Osteocyte (in vitro differentiated cells): Measurements from ENCODE around the gene VPS33B. TPM values are rescaled to one million over a fixed set of nuclear protein-coding genes. Genes with fewer than 3 reads are reported as not detected.

ENCODE experiments used
- DNase-seq: peaks from one replicate; pipeline ENCODE4 v3.0.0; 2021; ENCODE audit warnings: mixed read lengths; ENCODE audit not compliant: unreplicated experiment; ENCODE audit errors: extremely low spot score
- H3K27ac Mint-ChIP-seq: one replicate; pipeline ENCODE4 v1.8.0; 2021; ENCODE audit warnings: mild to moderate bottlenecking, mixed read lengths; ENCODE audit not compliant: unreplicated experiment
- H3K27me3 Mint-ChIP-seq: one replicate; pipeline ENCODE4 v1.8.0; 2021; ENCODE audit warnings: mixed read lengths; ENCODE audit not compliant: unreplicated experiment
- H3K36me3 Mint-ChIP-seq: one replicate; pipeline ENCODE4 v1.8.0; 2021; ENCODE audit warnings: mixed read lengths; ENCODE audit not compliant: unreplicated experiment
- H3K4me1 Mint-ChIP-seq: one replicate; pipeline ENCODE4 v1.8.0; 2021; ENCODE audit warnings: mixed read lengths; ENCODE audit not compliant: unreplicated experiment
- H3K4me3 Mint-ChIP-seq: one replicate; pipeline ENCODE4 v1.8.0; 2021; ENCODE audit warnings: mild to moderate bottlenecking, moderate library complexity, mixed read lengths; ENCODE audit not compliant: unreplicated experiment
- H3K9me3 Mint-ChIP-seq: one replicate; pipeline ENCODE4 v1.8.0; 2021; ENCODE audit warnings: mixed read lengths; ENCODE audit not compliant: unreplicated experiment
- CTCF ChIP-seq: fragments of 200-600 bp; sonication (generic); IDR thresholded peaks from 2 replicates; pipeline ENCODE4 v1.5.0; 2021; ENCODE audit warnings: antibody characterized with exemption, mild to moderate bottlenecking, moderate library complexity
- total RNA-seq: library from RNA; stranded (reverse); gene quantifications from 2 replicates; pipeline ENCODE4 v1.2.1, GENCODE V29; 2021

VPS33B gene
- total RNA-seq, 1 donor from 2014 or later = 13.7 TPM

GRCh38 chr15:91031796-91032195 is 9.4 kb upstream of the VPS33B start:
- Mint-ChIP-seq H3K27ac (no peak overlapping the region), H3K4me3 (no peak overlapping the region), H3K36me3 (no peaks in the 10 kb centered on the region), H3K9me3 (no peaks in the 10 kb centered on the region), H3K4me1 (no peaks in the 10 kb centered on the region), H3K27me3 (peaks cover 47% of the 10 kb centered on the region)
- no peak for DNase-seq
- no peak for TF ChIP-seq CTCF

GRCh38 chr15:91027677-91028076 is 5.3 kb upstream of the VPS33B start:
- Mint-ChIP-seq H3K27me3 (peaks cover 19% of the 10 kb centered on the region), H3K27ac (no peak overlapping the region), H3K4me1 (peaks cover 6% of the 10 kb centered on the region), H3K4me3 (no peak overlapping the region), H3K36me3 (no peaks in the 10 kb centered on the region), H3K9me3 (no peaks in the 10 kb centered on the region)
- TF ChIP-seq CTCF = no peak
- DNase-seq = no peak

GRCh38 chr15:91023720-91024119 is 1.3 kb upstream of the VPS33B start:
- Mint-ChIP-seq H3K27me3 (no peaks in the 10 kb centered on the region), H3K4me3 (peak overlapping the region; percentile 97), H3K4me1 (peaks cover 23% of the 10 kb centered on the region), H3K9me3 (no peaks in the 10 kb centered on the region), H3K36me3 (no peaks in the 10 kb centered on the region), H3K27ac (no peak overlapping the region)
- DNase-seq = no peak
- TF ChIP-seq CTCF = no peak

GRCh38 chr15:91022832-91023129 is 387 bp upstream of the VPS33B start:
- peak overlapping the region; percentile 86 for H3K27ac Mint-ChIP-seq
- TF ChIP-seq CTCF = no peak
- DNase-seq = no peak
- no peaks in the 10 kb centered on the region for H3K27me3 Mint-ChIP-seq
- peak overlapping the region; percentile 97 for H3K4me3 Mint-ChIP-seq
- no peaks in the 10 kb centered on the region for H3K9me3 Mint-ChIP-seq
- H3K36me3 Mint-ChIP-seq = no peaks in the 10 kb centered on the region
- peaks cover 23% of the 10 kb centered on the region for H3K4me1 Mint-ChIP-seq

GRCh38 chr15:91021516-91022074 is 799 bp downstream of the VPS33B start:
- peak overlapping the region; percentile 97 for H3K4me3 Mint-ChIP-seq
- DNase-seq = no peak
- H3K27ac Mint-ChIP-seq = peak overlapping the region; percentile 86
- TF ChIP-seq CTCF = no peak
- H3K27me3 Mint-ChIP-seq = no peaks in the 10 kb centered on the region
- H3K36me3 Mint-ChIP-seq = peaks cover 2% of the 10 kb centered on the region
- peaks cover 23% of the 10 kb centered on the region for H3K4me1 Mint-ChIP-seq
- H3K9me3 Mint-ChIP-seq = no peaks in the 10 kb centered on the region
